Endodermal cell (in vitro differentiated cells): Measurements from ENCODE around the gene ACBD5. TPM values are rescaled to one million over a fixed set of nuclear protein-coding genes. Genes with fewer than 3 reads are reported as not detected.
A peak's percentile ranks its signal among the peaks of the same experiment; 100 is the strongest.
"Not testable (repeated sequence)": the region's sequence is repeated elsewhere in the genome, so short reads cannot be mapped to it uniquely, and the experiment has no call there.

ENCODE experiments used
- DNase-seq: peaks from one replicate; pipeline ENCODE4 v3.0.0-alpha.2; 2017
- H3K27ac ChIP-seq: 2 replicates; pipeline ENCODE4 v1.5.1; 2013; ENCODE audit warnings: mild to moderate bottlenecking, low read depth, low read length, moderate library complexity
- H3K27me3 ChIP-seq: 2 replicates; pipeline ENCODE4 v1.6.1; 2013; ENCODE audit warnings: mild to moderate bottlenecking, low read length, moderate library complexity; ENCODE audit not compliant: insufficient read depth, control insufficient read depth, poor library complexity, severe bottlenecking
- H3K36me3 ChIP-seq: 2 replicates; pipeline ENCODE4 v1.7.0; 2013; ENCODE audit warnings: mild to moderate bottlenecking, low read length, moderate library complexity; ENCODE audit not compliant: control insufficient read depth, insufficient read depth
- H3K4me1 ChIP-seq: one replicate; pipeline ENCODE4 v1.7.0; 2013; ENCODE audit warnings: low read length; ENCODE audit not compliant: control insufficient read depth, insufficient read depth
- H3K4me3 ChIP-seq: 2 replicates; pipeline ENCODE4 v1.5.1; 2013; ENCODE audit warnings: mild to moderate bottlenecking, low read length, moderate library complexity
- H3K9ac ChIP-seq: 2 replicates; pipeline ENCODE4 v1.6.1; 2013; ENCODE audit warnings: mild to moderate bottlenecking, low read length, moderate library complexity; ENCODE audit not compliant: poor library complexity, severe bottlenecking; ENCODE audit errors: extremely low read depth
- H3K9me3 ChIP-seq: 2 replicates; pipeline ENCODE4 v1.6.1; 2013; ENCODE audit warnings: mild to moderate bottlenecking, low read length, moderate library complexity; ENCODE audit not compliant: control insufficient read depth
- H3K27ac Mint-ChIP-seq: 2 replicates; pipeline ENCODE4 v1.8.0; 2020; ENCODE audit warnings: mixed read lengths
- H3K27me3 Mint-ChIP-seq: 2 replicates; pipeline ENCODE4 v1.8.0; 2021; ENCODE audit warnings: mild to moderate bottlenecking, mixed read lengths; ENCODE audit not compliant: insufficient read depth
- H3K36me3 Mint-ChIP-seq: 2 replicates; pipeline ENCODE4 v1.8.0; 2020; ENCODE audit warnings: low read depth, mixed read lengths
- H3K4me1 Mint-ChIP-seq: 2 replicates; pipeline ENCODE4 v1.8.0; 2020; ENCODE audit warnings: mixed read lengths
- H3K4me3 Mint-ChIP-seq: 2 replicates; pipeline ENCODE4 v1.8.0; 2020; ENCODE audit warnings: mild to moderate bottlenecking, moderate library complexity, mixed read lengths
- H3K9me3 Mint-ChIP-seq: 2 replicates; pipeline ENCODE4 v1.8.0; 2020; ENCODE audit warnings: mild to moderate bottlenecking, mixed read lengths
- CTCF ChIP-seq: fragments of 200-600 bp; sonication (generic); conservative IDR thresholded peaks from 2 replicates; pipeline ENCODE4 v1.5.0; 2021; ENCODE audit warnings: antibody characterized with exemption, mild to moderate bottlenecking
- WGBS, 2 experiments: methylation state at CpG; one replicate each; pipeline versions ENCODE4 v1.1.5 to v1.1.7; 2013; ENCODE audit warnings: missing lambda C conversion rate in 2 of 2, mixed read lengths in 1 of 2; ENCODE audit not compliant: insufficient coverage in 1 of 2, insufficient read length in 1 of 2; 5-methylcytosine and 5-hydroxymethylcytosine counted together
- total RNA-seq, 2 donors: library from RNA; stranded (reverse); fragmentation: NEBNext Ultra II Directional in 1 of 2; extraction: Animal tissue kit (Norgen Biotek cat#: 25700) in 1 of 2; gene quantifications; 2 replicates in 1 of 2; 3 replicates in 1 of 2; pipeline ENCODE4 v1.2.1, GENCODE V29; 2021

The ACBD5 gene
- total RNA-seq, 2 donors from 2014 or later = 13.7 to 20.7 TPM

DNA sequence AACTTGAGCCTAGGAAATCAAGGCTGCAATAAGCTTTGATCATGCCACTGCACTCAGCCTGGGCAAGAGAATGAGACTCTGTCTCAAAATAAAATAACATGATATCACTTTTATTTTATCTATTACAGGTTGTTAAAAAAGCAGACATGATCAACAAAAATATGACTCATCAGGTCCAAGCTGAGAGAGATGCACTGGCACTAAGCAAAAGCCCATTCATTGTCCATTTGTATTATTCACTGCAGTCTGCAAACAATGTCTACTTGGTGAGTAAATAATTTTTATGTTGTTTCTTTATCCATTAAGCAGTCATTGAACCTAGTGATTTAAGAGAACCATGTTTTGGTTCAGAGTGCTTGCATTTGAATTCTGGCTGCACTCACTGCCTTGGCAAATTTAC is 82.2 kb downstream of the ACBD5 start:
- H3K4me3 Mint-ChIP-seq = no peak overlapping the region
- peaks cover 40% of the 10 kb centered on the region for H3K36me3 Mint-ChIP-seq
- peak overlapping the region; percentile 71 for H3K27ac Mint-ChIP-seq
- TF ChIP-seq CTCF = no peak
- Histone ChIP-seq H3K27ac (no peak overlapping the region), H3K27me3 (no peaks in the 10 kb centered on the region), H3K36me3 (peaks cover 50% of the 10 kb centered on the region), H3K4me3 (no peak overlapping the region), H3K4me1 (no peaks in the 10 kb centered on the region), H3K9me3 (no peaks in the 10 kb centered on the region), H3K9ac (no peak overlapping the region)
- no peaks in the 10 kb centered on the region for H3K27me3 Mint-ChIP-seq
- DNase-seq = no peak
- H3K9me3 Mint-ChIP-seq = no peaks in the 10 kb centered on the region
- H3K4me1 Mint-ChIP-seq = peaks cover 4% of the 10 kb centered on the region

DNA sequence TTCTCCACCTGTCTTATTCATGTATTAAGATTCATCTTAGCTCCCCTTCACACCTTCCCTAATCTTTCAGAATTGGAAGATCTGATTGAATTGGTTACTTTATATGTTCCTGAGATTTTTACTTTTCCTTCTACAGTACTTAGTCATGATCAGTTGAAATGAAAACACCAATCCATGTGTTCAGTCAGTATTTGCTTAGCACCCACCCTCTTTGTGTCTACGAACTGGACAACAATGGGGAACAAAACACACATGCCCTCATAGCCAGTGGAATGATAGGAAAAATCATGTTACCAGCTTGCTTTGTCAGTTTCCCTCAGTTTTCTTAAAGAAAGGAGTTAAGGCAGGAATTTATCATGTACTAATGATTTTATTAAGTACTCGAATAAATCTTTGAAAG is 83.4 kb downstream of the ACBD5 start:
- Histone ChIP-seq H3K9ac (no peak overlapping the region), H3K4me3 (peak overlapping the region; percentile 98), H3K9me3 (no peaks in the 10 kb centered on the region), H3K4me1 (no peaks in the 10 kb centered on the region), H3K27ac (no peak overlapping the region), H3K36me3 (peaks cover 41% of the 10 kb centered on the region), H3K27me3 (no peaks in the 10 kb centered on the region)
- WGBS, 2 experiments = 95 to 100% methylated on average over 1 to 2 of the region's 2 CpGs
- TF ChIP-seq CTCF = no peak
- Mint-ChIP-seq H3K36me3 (peaks cover 37% of the 10 kb centered on the region), H3K4me3 (peak overlapping the region; percentile 100), H3K4me1 (peaks cover 14% of the 10 kb centered on the region), H3K27me3 (no peaks in the 10 kb centered on the region), H3K27ac (peak overlapping the region; percentile 83), H3K9me3 (no peaks in the 10 kb centered on the region)
- no peak for DNase-seq

GRCh38 chr10:27156566-27156965 is 84.0 kb downstream of the ACBD5 start:
- not testable (repeated sequence) for H3K27me3 ChIP-seq, H3K27me3 Mint-ChIP-seq, H3K4me1 ChIP-seq, H3K9me3 Mint-ChIP-seq, H3K9me3 ChIP-seq, H3K27ac ChIP-seq
- Histone ChIP-seq H3K4me3 (peak overlapping the region; percentile 98), H3K9ac (peak overlapping the region; percentile 97), H3K36me3 (peaks cover 35% of the 10 kb centered on the region)
- 76 to 83% methylated on average over 6 to 17 of the region's 17 CpGs for WGBS, 2 experiments
- Mint-ChIP-seq H3K4me3 (peak overlapping the region; percentile 100), H3K36me3 (peaks cover 34% of the 10 kb centered on the region), H3K27ac (peak overlapping the region; percentile 100), H3K4me1 (peaks cover 14% of the 10 kb centered on the region)
- DNase-seq = peak; percentile 62

DNA sequence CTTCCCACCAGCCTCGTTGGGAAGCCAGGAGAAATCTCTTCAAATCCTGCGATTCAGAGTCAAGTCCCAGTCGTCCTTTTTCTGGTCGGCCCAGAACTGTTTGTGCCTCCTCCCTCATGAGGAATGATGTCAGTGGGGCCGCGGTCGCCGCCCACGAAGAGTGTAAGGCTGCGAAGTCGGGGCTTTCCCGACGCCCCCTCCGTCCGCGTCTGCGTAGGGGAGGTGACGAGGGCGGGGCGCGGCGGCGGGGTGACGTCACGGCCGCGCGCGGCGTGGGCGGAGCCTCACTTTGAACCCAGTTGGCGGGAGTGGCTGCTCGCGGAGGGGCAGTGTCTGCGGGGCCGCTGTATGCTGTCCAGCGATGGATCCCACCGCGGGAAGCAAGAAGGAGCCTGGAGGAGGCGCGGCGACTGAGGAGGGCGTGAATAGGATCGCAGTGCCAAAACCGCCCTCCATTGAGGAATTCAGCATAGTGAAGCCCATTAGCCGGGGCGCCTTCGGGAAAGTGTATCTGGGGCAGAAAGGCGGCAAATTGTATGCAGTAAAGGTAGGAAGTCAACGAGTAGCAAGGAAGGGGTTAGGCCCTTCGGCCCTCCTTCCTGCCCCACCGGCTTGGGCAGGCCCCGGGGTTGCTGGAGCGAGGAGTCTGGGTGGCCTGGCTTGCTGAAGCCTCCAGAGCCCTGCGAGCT is 85.4 kb downstream of the ACBD5 start, which contains the start of gene MASTL:
TSS of gene MASTL (plus strand) at position 287 of the 689 bp plus-strand sequence. CDS start at position 362, 75 bp downstream.
- Histone ChIP-seq H3K4me3 (peak within 1 kb of the TSS; percentile 98), H3K27me3 (no peaks in the 10 kb centered on the region), H3K36me3 (peaks cover 30% of the 10 kb centered on the region), H3K9me3 (no peaks in the 10 kb centered on the region), H3K9ac (peak within 1 kb of the TSS; percentile 97), H3K4me1 (no peaks in the 10 kb centered on the region), H3K27ac (peak within 1 kb of the TSS; percentile 96)
- Mint-ChIP-seq H3K4me3 (peak within 1 kb of the TSS; percentile 100), H3K27ac (peak within 1 kb of the TSS; percentile 100), H3K9me3 (no peaks in the 10 kb centered on the region), H3K36me3 (peaks cover 36% of the 10 kb centered on the region), H3K27me3 (no peaks in the 10 kb centered on the region), H3K4me1 (peaks cover 19% of the 10 kb centered on the region)
- no peak for TF ChIP-seq CTCF
- peak; percentile 94 for DNase-seq
- 0% methylated on average over 17 to 55 of the region's 55 CpGs for whole genome bisulfite sequencing, 2 experiments
